Nephron progenitor cell (in vitro differentiated cells): ENCODE data around the gene RNF145.

ENCODE experiments used
- DNase-seq: peaks from one replicate; pipeline ENCODE4 v3.0.0; 2021
- H3K27ac Mint-ChIP-seq: 2 replicates; pipeline ENCODE4 v1.8.0; 2021; ENCODE audit warnings: mild to moderate bottlenecking, moderate library complexity, mixed read lengths
- H3K27me3 Mint-ChIP-seq: 2 replicates; pipeline ENCODE4 v1.8.0; 2021; ENCODE audit warnings: mild to moderate bottlenecking, low read depth, mixed read lengths; ENCODE audit not compliant: poor library complexity
- H3K36me3 Mint-ChIP-seq: 2 replicates; pipeline ENCODE4 v1.8.0; 2021; ENCODE audit warnings: low read depth, mixed read lengths
- H3K4me1 Mint-ChIP-seq: 2 replicates; pipeline ENCODE4 v1.8.0; 2021; ENCODE audit warnings: mixed read lengths
- H3K4me3 Mint-ChIP-seq: 2 replicates; pipeline ENCODE4 v1.8.0; 2021; ENCODE audit warnings: mild to moderate bottlenecking, moderate library complexity, mixed read lengths
- H3K9me3 Mint-ChIP-seq: 2 replicates; pipeline ENCODE4 v1.8.0; 2021; ENCODE audit warnings: mild to moderate bottlenecking, moderate library complexity, mixed read lengths
- CTCF ChIP-seq: fragments of 200-600 bp; sonication (generic); IDR thresholded peaks from 2 replicates; pipeline ENCODE4 v1.5.0; 2021; ENCODE audit warnings: antibody characterized with exemption

The RNF145 gene

GRCh38 chr5:159249158-159249557 is 39.8 kb upstream of the RNF145 start:
- TF ChIP-seq CTCF, result no peak
- Mint-ChIP-seq H3K36me3 (no peaks in the 10 kb centered on the region), H3K27ac (no peak overlapping the region), H3K9me3 (no peaks in the 10 kb centered on the region), H3K27me3 (peaks cover 64% of the 10 kb centered on the region), H3K4me3 (no peak overlapping the region), H3K4me1 (no peaks in the 10 kb centered on the region)
- no peak for DNase-seq

GRCh38 chr5:159244890-159245289 is 35.5 kb upstream of the RNF145 start:
- Mint-ChIP-seq H3K4me1 (no peaks in the 10 kb centered on the region), H3K9me3 (no peaks in the 10 kb centered on the region), H3K36me3 (no peaks in the 10 kb centered on the region), H3K27me3 (peaks cover 67% of the 10 kb centered on the region), H3K4me3 (no peak overlapping the region), H3K27ac (no peak overlapping the region)
- TF ChIP-seq CTCF, result no peak
- DNase-seq, result no peak

GRCh38 chr5:159244163-159244562 is 34.8 kb upstream of the RNF145 start:
- Mint-ChIP-seq H3K9me3 (no peaks in the 10 kb centered on the region), H3K27me3 (peaks cover 65% of the 10 kb centered on the region), H3K4me3 (no peak overlapping the region)

GRCh38 chr5:159243385-159243784 is 34.0 kb upstream of the RNF145 start:
- Mint-ChIP-seq H3K4me1 (no peaks in the 10 kb centered on the region), H3K27ac (no peak overlapping the region), H3K36me3 (no peaks in the 10 kb centered on the region), H3K4me3 (no peak overlapping the region), H3K9me3 (no peaks in the 10 kb centered on the region), H3K27me3 (peaks cover 64% of the 10 kb centered on the region)
- DNase-seq, result no peak
- TF ChIP-seq CTCF, result no peak

More at GRCh38 chr5:159244163-159244562, 34.8 kb upstream of the RNF145 start:
- no peaks in the 10 kb centered on the region for H3K4me1 Mint-ChIP-seq
- no peak for DNase-seq
- H3K36me3 Mint-ChIP-seq, result no peaks in the 10 kb centered on the region
- TF ChIP-seq CTCF, result no peak
- H3K27ac Mint-ChIP-seq, result no peak overlapping the region

- H3K27me3 Mint-ChIP-seq, result peaks cover 64% of the 10 kb centered on the region
- no peak for DNase-seq
- no peaks in the 10 kb centered on the region for H3K36me3 Mint-ChIP-seq
- H3K4me3 Mint-ChIP-seq, result no peak overlapping the region
- no peaks in the 10 kb centered on the region for H3K4me1 Mint-ChIP-seq
- no peak overlapping the region for H3K27ac Mint-ChIP-seq
- H3K9me3 Mint-ChIP-seq, result no peaks in the 10 kb centered on the region
- TF ChIP-seq CTCF, result no peak
Observed at GRCh38 chr5:159242656-159243055, 33.3 kb upstream of the RNF145 start.

GRCh38 chr5:159241946-159242552 is 32.7 kb upstream of the RNF145 start:
- no peak for TF ChIP-seq CTCF
- H3K36me3 Mint-ChIP-seq, result no peaks in the 10 kb centered on the region
- H3K4me1 Mint-ChIP-seq, result no peaks in the 10 kb centered on the region
- no peak for DNase-seq
- H3K4me3 Mint-ChIP-seq, result no peak overlapping the region
- no peaks in the 10 kb centered on the region for H3K9me3 Mint-ChIP-seq
- H3K27ac Mint-ChIP-seq, result no peak overlapping the region
- peaks cover 58% of the 10 kb centered on the region for H3K27me3 Mint-ChIP-seq
